SW 1271 (cell line): ENCODE results near the gene PNN.
"Not testable (repeated sequence)": the region's sequence is repeated elsewhere in the genome, so short reads cannot be mapped to it uniquely, and the experiment has no call there.

Source experiments
- DNase-seq, 2 experiments: peaks; one replicate each; lab custom pipeline; 2025; lab: John Stamatoyannopoulos, UW

PNN gene

DNA sequence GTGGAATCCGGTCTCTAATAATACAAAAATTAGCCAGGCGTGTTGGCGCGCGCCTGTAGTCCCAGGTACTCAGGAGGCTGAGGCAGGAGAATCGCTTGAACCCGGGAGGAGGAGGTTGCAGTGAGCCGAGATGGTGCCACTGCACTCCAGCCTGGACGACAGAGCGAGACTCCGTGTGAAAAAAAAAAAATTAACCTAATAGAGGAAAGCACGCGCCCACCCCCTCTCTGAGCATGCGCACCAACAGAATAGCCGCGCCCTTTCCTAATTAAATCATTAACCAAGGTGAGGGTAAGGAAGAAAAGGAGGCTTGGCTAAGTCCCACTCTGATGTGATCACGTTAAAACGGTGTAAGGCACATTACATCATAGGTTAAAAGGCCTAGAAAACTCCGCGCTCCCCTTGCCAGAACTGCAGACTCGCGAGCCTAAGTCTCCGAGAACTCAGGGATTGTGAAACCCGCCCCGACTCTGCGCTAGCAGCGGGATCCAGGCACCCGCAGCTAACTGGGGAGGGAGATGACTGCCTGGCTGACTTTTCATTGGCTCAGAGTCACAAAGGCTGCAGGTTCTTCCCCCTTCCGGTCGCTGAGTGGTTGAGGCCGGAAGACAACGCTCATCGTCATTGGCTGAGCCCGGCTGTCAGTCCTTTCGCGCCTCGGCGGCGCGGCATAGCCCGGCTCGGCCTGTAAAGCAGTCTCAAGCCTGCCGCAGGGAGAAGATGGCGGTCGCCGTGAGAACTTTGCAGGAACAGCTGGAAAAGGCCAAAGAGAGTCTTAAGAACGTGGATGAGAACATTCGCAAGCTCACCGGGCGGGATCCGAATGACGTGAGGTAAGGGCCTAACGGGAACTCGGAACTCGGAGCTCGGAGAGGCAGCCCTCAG lies at the start of gene PNN:
PNN (plus strand) TSS at position 695 of the 885 bp plus-strand sequence; CDS start at position 721, 26 bp downstream.
- peak; percentile 99 for DNase-seq

- not testable (repeated sequence) for DNase-seq
Measured at GRCh38 chr14:39137835-39138234, 37.2 kb upstream of the PNN start.

- DNase-seq, result no peak
Measured at GRCh38 chr14:39138440-39138839, 36.6 kb upstream of the PNN start.

GRCh38 chr14:39140170-39140569 lies 34.9 kb upstream of the PNN start:
- DNase-seq, result no peak

DNA sequence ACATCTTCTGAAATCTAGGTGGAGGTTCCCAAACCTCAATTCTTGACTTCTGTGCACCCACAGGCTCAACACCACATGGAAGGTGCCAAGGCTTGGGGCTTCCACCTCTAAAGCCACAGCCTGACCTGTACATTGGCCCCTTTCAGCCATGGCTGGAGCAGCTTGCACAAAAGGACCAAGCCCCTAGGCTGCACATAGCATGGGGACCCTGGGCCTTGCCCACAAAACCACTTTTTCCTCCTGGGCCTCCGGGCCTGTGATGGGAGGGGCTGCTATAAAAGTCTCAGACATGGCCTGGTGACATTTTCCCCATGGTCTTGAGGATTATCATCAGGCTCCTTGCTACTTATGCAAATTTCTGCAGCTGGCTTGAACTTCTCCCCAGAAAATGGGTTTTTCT lies 33.4 kb upstream of the PNN start:
- not testable (repeated sequence) for DNase-seq

DNA sequence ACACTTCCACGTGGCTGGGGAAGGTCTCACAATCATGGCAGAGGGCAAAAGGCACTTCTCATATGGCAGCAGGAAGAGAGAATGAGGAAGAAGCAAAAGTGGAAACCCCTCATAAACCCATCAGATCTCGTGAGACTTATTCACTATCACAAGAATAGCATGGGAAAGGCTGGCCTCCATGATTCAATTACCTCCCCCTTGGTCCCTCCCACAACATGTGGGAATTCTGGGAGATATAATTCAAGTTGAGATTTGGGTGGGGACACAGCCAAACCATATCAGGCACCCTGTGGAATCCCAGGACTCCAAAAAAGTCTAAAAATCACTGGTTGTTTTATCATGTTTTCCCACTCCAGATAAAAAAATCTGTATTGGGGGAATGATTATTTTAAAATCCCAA lies 31.8 kb upstream of the PNN start:
- DNase-seq, result not testable (repeated sequence)

DNA sequence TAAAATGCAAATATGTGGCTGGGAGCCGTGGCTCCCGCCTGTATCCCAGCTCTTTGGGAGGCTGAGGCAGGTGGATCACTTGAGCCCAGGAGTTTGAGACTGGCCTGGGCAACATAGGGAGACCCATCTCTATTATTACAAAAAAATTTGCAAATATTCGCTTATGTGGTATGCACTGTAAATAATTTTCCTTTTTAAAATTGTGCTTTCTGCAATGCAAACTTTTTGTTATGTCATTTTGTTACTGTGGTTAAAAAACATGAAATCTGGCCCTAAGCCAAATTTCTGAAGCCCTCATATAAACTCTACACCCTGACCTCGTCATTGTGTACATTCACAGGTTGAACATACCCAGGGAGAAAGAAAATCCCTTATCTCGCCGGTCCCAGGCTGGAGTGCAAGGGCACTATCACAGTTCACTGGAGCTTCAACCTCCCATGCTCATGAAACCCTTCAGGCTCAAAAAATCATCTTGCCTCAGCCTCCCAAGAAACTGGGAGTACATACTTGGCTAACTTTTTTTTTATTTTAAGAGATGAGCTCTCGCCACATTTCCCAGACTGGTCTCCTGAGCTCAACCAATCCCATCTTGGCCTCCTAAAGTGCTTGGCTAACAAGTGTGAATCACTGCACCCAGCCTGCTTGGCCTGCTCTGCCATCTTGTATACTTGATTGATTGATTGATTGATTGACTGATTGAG lies 29.6 kb upstream of the PNN start:
- no peak for DNase-seq

DNA sequence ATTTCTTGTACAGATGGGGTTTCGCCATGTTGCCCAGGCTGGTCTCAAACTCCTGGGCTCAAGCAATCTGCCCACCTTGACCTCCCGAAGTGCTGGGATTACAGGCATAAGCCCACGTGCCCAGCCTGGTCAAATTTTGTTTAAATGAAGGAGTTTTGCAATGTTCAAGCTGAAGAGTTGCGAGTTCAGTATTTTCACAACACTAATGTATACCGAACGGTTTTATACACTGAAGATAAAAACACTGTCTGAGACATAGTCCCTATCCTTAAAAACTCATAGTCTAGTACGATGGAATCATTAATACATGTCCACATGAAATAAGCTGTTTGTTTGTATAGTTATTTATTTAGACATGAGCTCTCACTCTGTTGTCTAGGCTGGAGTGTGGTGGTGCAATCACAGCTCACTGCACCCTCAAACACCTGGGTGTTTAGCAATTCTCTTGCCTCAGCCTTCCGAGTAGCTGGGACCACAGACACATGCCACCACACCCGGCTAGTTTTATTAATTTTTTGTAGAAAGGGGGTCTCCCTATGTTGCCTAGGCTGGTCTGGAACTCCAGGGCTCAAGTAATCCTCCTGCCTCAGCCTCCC lies 20.4 kb upstream of the PNN start:
- DNase-seq, result no peak

DNA sequence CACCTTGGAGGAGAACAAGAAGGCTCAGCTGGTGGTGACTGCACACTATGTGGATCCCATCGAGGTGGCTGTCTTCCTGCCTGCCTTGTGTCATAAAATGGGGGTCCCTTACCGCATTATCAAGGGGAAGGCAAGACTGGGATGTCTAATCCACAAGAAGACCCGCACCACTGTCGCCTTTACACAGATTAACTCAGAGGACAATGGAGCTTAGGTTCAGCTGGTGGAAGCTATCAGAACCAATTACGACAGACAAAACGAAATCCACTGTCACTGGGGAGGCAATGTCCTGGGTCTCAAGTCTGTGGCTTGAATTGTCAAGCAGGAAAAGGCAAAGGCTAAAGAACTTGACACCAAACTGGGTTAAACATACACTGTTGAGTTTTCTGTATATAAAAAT lies 17.6 kb upstream of the PNN start:
- DNase-seq, result no peak

DNA sequence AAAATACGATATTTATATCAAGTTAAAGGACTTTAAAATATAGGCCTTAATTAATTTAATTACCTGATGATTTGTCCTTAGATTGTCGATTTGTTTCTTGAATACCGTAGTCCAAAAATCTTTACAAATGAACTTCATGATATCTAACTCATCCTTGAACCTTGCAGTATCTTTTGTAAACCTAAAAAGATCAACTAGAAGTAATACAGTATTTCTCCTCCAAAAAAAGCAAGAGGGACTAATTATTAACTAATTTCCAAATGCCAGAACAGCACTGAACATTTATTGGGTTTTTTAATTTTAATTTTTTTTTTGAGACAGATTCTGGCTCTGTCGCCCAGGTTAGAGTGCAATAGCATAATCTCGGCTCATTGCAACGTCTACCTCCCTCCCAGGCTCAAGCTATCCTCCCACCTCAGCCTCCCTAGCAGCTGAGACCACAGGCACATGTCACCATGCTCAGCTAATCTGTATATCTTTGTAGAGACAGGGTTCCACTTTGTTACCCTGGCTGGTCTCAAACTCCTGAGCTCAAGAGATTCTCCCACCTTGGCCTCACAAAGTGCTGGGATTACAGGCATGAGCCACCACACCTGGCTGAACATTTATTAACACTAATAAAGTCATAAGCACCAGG lies 16.7 kb upstream of the PNN start:
- DNase-seq, result no peak

DNA sequence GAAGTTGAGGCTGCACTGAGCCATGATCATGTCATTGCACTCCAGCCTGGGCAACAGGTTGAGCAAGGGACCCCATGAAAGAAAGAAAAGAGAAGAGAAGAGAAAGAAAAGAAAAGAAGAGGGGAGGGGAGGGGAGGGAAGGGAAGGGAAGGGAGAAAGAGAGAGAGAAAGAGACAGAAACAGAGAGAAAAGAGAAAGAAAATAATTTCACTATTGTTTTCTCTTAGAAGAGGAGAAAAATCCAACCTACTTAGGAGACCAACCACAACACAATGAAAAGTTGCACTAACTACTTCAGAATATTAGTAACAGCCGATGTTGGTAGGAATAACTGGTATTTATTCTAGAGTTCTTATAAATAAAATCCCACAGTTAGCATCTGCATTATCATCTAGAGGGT lies 14.6 kb upstream of the PNN start:
- DNase-seq, result no peak

DNA sequence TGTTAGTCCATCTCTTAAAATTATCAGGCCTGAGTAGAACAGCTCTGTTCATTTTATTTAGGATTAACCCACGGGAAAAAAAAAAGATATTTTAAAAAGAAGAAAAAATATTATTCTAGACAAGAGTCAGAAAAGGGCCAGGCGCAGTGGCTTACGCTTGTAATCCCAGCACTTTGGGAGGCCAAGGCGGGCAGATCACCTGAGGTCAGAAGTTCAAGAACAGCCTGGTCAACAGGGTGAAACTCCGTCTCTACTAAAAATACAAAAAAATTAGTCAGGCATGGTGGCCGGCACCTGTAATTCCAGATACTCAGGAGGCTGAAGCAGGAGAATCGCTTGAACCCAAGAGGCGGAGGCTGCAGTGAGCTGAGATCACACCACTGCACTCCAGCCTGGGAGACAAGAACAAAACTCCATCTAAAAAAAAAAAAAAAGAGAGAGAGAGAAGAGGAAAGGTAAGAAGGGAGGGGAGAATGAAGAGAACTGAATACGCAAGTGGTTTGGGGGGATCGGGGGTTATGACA lies 7.2 kb upstream of the PNN start:
- not testable (repeated sequence) for DNase-seq

GRCh38 chr14:39168591-39168990 lies 6.5 kb upstream of the PNN start:
- DNase-seq, result no peak

DNA sequence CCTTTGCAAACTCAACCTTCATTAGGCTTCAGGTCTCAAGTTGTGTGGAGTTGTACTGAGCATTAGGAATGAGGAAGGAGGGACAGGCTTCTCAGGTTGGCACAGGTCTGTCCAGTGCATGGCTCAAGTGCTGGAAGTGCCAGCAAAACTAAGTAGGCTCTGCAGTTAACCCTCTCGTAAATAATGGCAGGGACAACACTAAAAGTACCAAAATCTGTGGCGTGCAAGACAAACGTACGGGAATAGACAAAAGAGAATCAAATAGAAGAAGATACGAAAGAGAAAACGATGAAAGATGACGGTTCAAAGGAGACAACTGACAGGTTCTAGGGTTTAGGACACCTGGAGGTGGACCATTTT lies 5.5 kb upstream of the PNN start:
- peak in 1 of 2 experiments; percentile 64 for DNase-seq

GRCh38 chr14:39173198-39173597 lies 1.9 kb upstream of the PNN start:
- no peak for DNase-seq

DNA sequence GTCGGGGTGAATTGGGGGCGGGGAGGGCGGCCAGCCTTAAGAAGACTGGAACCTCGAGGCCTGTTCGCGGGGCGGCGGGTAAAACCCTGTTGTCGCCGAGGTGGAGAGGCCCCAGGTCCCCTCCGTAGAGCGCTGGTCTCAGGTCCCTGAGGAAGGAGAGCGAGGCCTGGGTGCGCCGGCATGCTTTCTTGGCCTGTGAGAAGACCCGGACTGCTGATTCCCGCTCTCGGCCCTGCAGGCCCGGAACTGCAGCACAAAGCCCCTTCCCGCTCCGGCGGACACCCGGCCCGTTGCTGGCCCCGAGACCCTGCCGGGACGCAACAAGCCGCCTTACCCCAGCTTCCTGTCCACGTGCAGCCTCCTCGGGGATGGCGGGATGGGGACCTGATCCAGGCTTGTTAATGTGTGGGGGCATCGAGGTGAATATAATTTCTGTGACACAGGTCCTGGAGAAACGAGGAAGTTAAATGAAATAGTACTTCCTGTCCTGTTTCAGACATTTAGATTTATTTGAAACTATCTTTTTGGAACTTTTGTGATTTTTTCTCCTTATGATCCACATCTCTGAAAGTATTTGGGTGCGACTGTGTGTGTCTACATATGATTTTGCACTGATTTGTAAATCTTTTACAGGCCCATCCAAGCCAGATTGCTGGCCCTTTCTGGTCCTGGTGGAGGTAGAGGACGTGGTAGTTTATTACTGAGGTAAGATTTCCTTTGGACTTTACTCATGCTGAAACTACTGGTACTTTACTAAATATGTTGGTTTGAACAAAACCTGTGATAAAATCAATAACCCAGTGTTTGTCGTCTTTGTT lies 600 bp downstream of the PNN start:
- DNase-seq, result peak in 1 of 2 experiments; percentile 30

DNA sequence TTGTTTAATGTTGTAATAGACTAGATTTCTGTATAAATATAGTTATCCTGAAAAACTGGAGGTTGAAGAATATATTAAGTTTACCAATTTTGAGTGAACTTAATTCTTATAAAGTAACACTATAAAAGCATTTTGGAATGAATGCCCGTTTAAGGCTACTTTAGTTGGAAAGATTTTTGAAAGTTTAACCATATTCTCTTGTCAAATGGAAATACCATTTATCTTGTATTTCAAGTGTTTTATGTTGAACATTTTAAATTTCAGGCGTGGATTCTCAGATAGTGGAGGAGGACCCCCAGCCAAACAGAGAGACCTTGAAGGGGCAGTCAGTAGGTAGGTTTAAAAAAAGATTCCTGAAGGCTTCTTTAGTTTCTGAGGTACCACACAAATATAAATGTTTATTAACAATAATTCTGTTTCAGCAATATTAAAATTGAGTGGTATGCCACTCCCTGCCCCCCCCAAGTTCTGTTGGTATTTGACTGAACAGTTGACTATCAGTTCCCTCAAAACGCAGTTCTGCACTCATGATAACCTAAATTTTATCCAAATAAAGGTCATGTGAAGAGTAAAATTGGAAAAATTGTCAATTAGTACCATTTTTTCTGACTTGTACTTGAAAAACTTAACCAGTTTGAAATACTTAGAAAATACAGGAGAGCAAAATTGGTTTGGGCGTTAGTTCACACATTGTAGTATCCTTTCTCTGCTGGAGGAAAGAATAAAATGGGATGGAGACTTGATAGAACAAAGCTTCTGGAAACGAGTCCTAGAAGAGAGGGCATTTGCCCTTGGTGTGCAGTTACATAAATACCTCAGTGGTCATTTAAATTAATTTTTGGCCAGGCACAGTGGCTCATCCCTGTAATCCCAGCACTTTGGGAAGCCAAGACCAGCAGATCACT lies 1.5 kb downstream of the PNN start:
- no peak for DNase-seq

DNA sequence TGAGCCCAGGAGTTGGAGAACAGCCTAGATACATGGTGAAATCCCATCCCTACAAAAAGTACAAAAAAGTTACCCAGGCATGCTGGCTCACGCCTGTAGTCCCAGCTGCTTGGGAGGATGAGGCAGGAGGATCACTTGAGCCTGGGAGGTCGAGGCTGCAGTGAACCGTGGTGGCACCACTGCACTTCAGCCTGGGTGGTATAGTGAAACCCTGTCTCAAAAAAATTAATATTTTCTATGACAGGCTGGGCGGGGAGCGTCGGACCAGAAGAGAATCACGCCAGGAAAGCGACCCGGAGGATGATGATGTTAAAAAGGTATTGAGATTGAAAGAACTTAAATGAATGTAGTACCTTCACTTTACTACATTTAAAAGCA lies 2.1 kb downstream of the PNN start:
- no peak for DNase-seq

DNA sequence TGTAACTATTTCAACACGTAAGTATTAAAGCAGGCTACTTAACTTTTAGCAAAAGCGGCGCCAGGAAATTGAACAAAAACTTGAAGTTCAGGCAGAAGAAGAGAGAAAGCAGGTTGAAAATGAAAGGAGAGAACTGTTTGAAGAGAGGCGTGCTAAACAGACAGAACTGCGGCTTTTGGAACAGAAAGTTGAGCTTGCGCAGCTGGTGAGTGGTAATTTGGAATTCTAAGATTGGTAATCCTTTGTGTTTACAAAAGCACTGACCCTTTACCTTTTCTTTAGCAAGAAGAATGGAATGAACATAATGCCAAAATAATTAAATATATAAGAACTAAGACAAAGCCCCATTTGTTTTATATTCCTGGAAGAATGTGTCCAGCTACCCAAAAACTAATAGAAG lies 4.0 kb downstream of the PNN start:
- no peak for DNase-seq

DNA sequence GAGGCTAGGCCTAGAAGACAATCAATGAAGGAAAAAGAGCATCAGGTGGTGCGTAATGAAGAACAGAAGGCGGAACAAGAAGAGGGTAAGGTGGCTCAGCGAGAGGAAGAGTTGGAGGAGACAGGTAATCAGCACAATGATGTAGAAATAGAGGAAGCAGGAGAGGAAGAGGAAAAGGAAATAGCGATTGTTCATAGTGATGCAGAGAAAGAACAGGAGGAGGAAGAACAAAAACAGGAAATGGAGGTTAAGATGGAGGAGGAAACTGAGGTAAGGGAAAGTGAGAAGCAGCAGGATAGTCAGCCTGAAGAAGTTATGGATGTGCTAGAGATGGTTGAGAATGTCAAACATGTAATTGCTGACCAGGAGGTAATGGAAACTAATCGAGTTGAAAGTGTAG lies 5.5 kb downstream of the PNN start:
- DNase-seq, result no peak
